Measurements from ENCODE around the gene DCP2. TPM values are rescaled to one million over a fixed set of nuclear protein-coding genes. Genes with fewer than 3 reads are reported as not detected.

Gene DCP2
- total RNA-seq, 1 experiment from 2014 or later: 62.7 TPM

- DNase-seq: no peak
- Histone ChIP-seq H3K4me3 (ENCODE audit: insufficient read depth, low read depth, low read length) (no peak overlapping the region), H3K27me3 (ENCODE audit: control insufficient read depth, insufficient read depth, low read length) (no peaks in the 10 kb centered on the region), H3K36me3 (replicated peaks; ENCODE audit: control insufficient read depth, insufficient read depth, low read length) (peaks cover 6% of the 10 kb centered on the region)
Observed at GRCh38 chr5:113024076-113024697, 47.6 kb downstream of the DCP2 start.

GRCh38 chr5:113025596-113025995, 49.0 kb downstream of the DCP2 start:
- no peak for DNase-seq
- Histone ChIP-seq H3K27me3 (ENCODE audit: control insufficient read depth, insufficient read depth, low read length) (no peaks in the 10 kb centered on the region), H3K36me3 (replicated peaks; ENCODE audit: control insufficient read depth, insufficient read depth, low read length) (peaks cover 6% of the 10 kb centered on the region), H3K4me3 (ENCODE audit: insufficient read depth, low read depth, low read length) (no peak overlapping the region)

DNA sequence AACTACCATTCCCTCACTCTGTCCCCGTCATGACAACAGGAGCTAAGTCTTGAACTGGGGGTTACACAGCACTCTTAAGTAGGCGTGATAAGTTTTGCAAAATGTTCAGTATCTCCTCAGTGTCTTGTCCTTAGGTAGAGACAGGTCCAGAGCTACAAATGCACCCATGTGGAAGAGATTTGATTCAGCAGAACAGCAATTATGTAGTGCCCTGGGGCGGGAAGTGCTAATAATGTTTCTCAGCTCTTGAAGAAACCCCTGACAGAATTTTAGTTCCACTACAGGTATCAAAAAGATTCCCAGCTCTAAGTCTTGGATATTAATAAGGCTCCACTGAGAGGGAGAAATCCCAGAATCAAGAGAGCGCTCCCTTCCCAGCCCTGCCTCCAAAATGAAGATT, 49.6 kb downstream of the DCP2 start:
- no peak overlapping the region for H3K4me3 ChIP-seq (ENCODE audit: insufficient read depth, low read depth, low read length)
- H3K36me3 ChIP-seq (replicated peaks; ENCODE audit: control insufficient read depth, insufficient read depth, low read length): peaks cover 6% of the 10 kb centered on the region
- no peak for DNase-seq
- H3K27me3 ChIP-seq (ENCODE audit: control insufficient read depth, insufficient read depth, low read length): no peaks in the 10 kb centered on the region

DNA sequence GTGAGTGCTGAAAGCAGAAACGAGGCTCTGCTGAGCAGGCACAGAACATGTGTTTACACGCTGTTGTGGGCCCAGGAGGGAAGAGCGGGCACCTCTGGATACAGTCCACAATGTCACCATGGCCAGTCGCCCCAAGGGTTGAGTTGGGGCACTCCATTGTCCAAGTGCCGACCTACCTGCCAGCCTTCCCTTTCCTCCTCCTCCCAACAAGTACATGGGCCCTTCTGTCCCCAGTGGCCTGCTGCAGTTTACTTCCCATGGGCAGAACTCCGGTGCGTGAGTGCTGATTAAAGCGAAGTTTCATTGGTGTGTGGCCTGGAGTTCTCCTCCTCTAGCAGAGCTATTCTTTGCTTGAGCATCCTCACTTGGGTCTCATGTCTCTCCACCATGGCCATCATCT, 50.4 kb downstream of the DCP2 start:
- Histone ChIP-seq H3K27me3 (ENCODE audit: control insufficient read depth, insufficient read depth, low read length) (no peaks in the 10 kb centered on the region), H3K4me3 (ENCODE audit: insufficient read depth, low read depth, low read length) (no peak overlapping the region), H3K36me3 (replicated peaks; ENCODE audit: control insufficient read depth, insufficient read depth, low read length) (peaks cover 6% of the 10 kb centered on the region)
- DNase-seq: no peak

GRCh38 chr5:113027431-113027830, 50.8 kb downstream of the DCP2 start:
- no peak overlapping the region for H3K4me3 ChIP-seq (ENCODE audit: insufficient read depth, low read depth, low read length)
- H3K36me3 ChIP-seq (replicated peaks; ENCODE audit: control insufficient read depth, insufficient read depth, low read length): peaks cover 6% of the 10 kb centered on the region
- no peaks in the 10 kb centered on the region for H3K27me3 ChIP-seq (ENCODE audit: control insufficient read depth, insufficient read depth, low read length)
- no peak for DNase-seq

GRCh38 chr5:113029614-113030013, 53.0 kb downstream of the DCP2 start:
- DNase-seq: no peak
- peaks cover 6% of the 10 kb centered on the region for H3K36me3 ChIP-seq (replicated peaks; ENCODE audit: control insufficient read depth, insufficient read depth, low read length)
- H3K27me3 ChIP-seq (ENCODE audit: control insufficient read depth, insufficient read depth, low read length): no peaks in the 10 kb centered on the region
- no peak overlapping the region for H3K4me3 ChIP-seq (ENCODE audit: insufficient read depth, low read depth, low read length)

DNA sequence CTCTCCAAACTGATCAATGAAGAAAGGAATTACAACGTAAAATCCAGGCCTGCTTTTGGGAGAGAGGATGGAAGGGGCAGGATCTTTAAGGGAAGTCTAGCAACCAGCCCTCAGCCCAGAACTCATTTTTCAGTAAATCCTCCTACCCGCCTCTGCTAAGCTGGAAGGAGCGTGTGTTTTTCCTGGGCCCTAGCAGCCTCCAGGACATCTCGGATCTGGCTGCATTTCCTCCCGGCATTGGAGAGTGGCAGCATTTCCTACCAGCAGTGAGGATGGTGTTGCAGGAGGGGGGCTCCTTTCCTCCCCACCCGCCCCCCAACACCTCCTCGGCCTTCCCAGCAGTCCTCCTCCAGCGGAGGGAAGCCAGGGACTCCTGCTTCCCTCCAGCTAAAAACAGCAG, 54.5 kb downstream of the DCP2 start:
- Histone ChIP-seq H3K4me3 (ENCODE audit: insufficient read depth, low read depth, low read length) (no peak overlapping the region), H3K27me3 (ENCODE audit: control insufficient read depth, insufficient read depth, low read length) (no peaks in the 10 kb centered on the region), H3K36me3 (replicated peaks; ENCODE audit: control insufficient read depth, insufficient read depth, low read length) (peaks cover 6% of the 10 kb centered on the region)
- DNase-seq: no peak

GRCh38 chr5:113031557-113031956, 55.0 kb downstream of the DCP2 start:
- Histone ChIP-seq H3K4me3 (ENCODE audit: insufficient read depth, low read depth, low read length) (no peak overlapping the region), H3K27me3 (ENCODE audit: control insufficient read depth, insufficient read depth, low read length) (no peaks in the 10 kb centered on the region), H3K36me3 (replicated peaks; ENCODE audit: control insufficient read depth, insufficient read depth, low read length) (peaks cover 6% of the 10 kb centered on the region)
- no peak for DNase-seq

DNA sequence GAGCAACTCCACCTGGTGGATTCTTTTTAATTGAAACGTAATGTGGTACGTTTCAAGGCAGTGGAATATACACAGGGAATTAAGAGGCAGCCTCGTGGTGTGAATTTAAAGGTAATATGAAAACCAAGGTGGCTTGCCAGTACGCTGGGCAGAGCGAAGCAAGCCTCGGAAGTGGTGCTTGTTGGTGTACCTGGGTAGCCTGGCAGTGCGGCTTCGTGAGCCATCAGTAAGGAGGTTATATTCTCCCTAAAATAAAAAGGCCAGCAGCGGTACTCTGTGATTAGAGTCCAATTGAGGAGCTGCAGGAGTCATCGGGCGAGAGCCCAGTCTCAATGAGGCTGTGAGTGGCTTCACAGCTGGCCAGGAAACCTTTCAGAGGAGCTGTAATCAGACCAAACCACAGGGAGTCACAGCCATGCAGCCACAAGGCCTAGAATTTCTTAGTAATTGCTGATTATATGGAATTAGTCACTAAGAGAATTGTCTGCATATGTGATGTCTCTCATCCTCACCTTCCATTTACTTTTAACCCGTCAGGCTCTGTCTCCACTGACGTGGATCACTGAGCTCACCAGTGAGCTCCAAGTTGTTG, 57.7 kb downstream of the DCP2 start:
- Histone ChIP-seq H3K36me3 (replicated peaks; ENCODE audit: control insufficient read depth, insufficient read depth, low read length) (no peaks in the 10 kb centered on the region), H3K4me3 (ENCODE audit: insufficient read depth, low read depth, low read length) (no peak overlapping the region), H3K27me3 (ENCODE audit: control insufficient read depth, insufficient read depth, low read length) (no peaks in the 10 kb centered on the region)
- DNase-seq: peak; percentile 54

- Histone ChIP-seq H3K27me3 (ENCODE audit: control insufficient read depth, insufficient read depth, low read length) (no peaks in the 10 kb centered on the region), H3K4me3 (ENCODE audit: insufficient read depth, low read depth, low read length) (no peak overlapping the region)
Observed at GRCh38 chr5:113035096-113035495, 58.5 kb downstream of the DCP2 start.

GRCh38 chr5:113036321-113036720, 59.7 kb downstream of the DCP2 start:
- Histone ChIP-seq H3K36me3 (replicated peaks; ENCODE audit: control insufficient read depth, insufficient read depth, low read length) (no peaks in the 10 kb centered on the region), H3K4me3 (ENCODE audit: insufficient read depth, low read depth, low read length) (no peak overlapping the region), H3K27me3 (ENCODE audit: control insufficient read depth, insufficient read depth, low read length) (no peaks in the 10 kb centered on the region)
- DNase-seq: no peak

More at GRCh38 chr5:113035096-113035495, 58.5 kb downstream of the DCP2 start:
- DNase-seq: no peak
- no peaks in the 10 kb centered on the region for H3K36me3 ChIP-seq (replicated peaks; ENCODE audit: control insufficient read depth, insufficient read depth, low read length)

DNA sequence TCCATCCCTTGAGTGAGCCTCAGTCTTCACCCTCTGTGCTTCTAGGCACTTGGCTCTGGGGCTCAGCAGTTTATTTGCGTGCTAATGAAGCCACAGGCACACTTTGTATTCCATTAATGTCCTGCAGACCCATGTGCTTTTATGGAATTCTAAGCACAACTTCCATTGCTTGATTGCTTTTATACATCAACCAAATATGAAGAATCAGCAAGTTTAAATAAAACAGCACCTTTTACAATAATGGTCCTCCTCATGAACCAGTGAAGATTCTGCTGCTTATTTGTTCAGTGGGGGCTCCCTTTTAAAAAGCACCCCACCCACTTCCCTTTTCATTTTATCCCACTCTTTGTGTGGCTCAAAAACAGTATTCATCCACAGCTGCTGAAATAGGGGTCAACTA, 60.2 kb downstream of the DCP2 start:
- no peak overlapping the region for H3K4me3 ChIP-seq (ENCODE audit: insufficient read depth, low read depth, low read length)
- no peaks in the 10 kb centered on the region for H3K27me3 ChIP-seq (ENCODE audit: control insufficient read depth, insufficient read depth, low read length)
- no peaks in the 10 kb centered on the region for H3K36me3 ChIP-seq (replicated peaks; ENCODE audit: control insufficient read depth, insufficient read depth, low read length)
- peak; percentile 23 for DNase-seq

DNA sequence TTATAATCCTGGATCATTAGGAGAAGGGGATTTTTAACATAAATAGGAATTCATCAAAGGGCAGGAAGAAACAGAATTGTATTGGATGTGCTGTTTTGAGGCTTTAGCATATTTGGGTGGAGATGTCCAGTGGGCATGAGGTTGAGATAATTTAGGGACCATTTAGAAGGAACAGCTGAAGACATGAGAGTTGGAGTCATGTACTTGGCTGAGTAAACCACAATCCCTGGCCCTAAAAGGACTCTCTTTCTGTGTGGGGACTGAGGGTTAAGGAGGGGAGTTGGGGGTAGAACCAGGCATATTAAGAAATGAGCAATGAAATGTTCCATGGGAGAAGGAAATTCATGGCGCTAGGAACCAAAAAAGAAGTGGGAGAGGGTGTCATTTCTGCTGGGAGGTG, 61.5 kb downstream of the DCP2 start:
- no peak for DNase-seq
- H3K4me3 ChIP-seq (ENCODE audit: insufficient read depth, low read depth, low read length): no peak overlapping the region
- no peaks in the 10 kb centered on the region for H3K27me3 ChIP-seq (ENCODE audit: control insufficient read depth, insufficient read depth, low read length)
- no peaks in the 10 kb centered on the region for H3K36me3 ChIP-seq (replicated peaks; ENCODE audit: control insufficient read depth, insufficient read depth, low read length)

DNA sequence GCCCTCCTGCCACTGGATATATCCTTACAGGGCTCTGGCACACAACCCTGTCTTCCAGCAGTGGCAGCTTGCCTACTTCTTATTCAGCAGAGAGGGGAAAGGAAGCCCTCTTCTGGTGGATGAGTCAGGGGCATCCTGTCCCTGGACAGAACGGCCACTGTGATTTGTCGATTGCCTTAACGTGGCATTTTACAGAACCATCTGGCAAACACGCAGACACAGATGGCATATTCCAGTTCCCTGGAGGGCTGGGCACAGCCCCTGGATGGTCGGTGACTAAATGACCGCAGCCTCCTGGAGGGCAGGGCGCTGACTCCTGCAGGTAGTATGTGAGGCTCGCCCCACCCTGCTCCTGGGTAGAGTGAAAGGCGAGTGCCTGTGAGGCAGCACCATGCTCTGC, 62.1 kb downstream of the DCP2 start:
- Histone ChIP-seq H3K36me3 (replicated peaks; ENCODE audit: control insufficient read depth, insufficient read depth, low read length) (no peaks in the 10 kb centered on the region), H3K27me3 (ENCODE audit: control insufficient read depth, insufficient read depth, low read length) (no peaks in the 10 kb centered on the region)
- DNase-seq: peak; percentile 37

DNA sequence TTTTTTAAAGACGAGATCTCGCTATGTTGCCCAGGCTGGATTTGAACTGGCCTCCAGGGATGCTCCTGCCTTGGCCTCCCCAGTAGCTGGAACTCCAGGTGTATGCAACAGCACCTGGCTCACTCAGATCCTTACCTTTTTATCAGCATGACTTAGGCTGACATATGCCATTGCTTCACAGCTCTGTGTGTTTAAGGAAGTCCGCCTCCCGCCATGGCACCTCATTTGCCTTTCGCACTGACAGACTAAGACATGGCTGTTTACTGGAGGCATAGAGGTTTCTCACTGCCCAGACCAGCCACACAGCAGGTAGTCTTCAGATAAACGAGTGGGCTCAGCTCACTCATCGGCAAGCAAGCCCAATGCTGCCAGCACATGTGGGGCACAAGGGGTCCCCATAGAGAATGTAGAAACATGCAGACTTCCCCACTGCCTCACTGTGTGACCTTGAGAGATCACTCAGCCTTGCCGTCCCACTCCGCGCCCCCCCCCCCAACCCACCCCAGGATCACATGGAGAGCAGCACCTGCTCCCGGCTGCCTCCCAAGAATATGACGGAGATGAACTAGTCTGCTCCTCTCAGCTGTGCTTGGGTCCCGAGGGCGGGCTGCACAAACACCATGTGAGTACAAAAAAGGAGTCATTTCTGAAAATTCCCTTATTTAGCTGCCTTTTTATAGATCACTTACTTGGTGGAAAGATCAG, 62.8 kb downstream of the DCP2 start:
- no peaks in the 10 kb centered on the region for H3K27me3 ChIP-seq (ENCODE audit: control insufficient read depth, insufficient read depth, low read length)
- no peak overlapping the region for H3K4me3 ChIP-seq (ENCODE audit: insufficient read depth, low read depth, low read length)
- H3K36me3 ChIP-seq (replicated peaks; ENCODE audit: control insufficient read depth, insufficient read depth, low read length): no peaks in the 10 kb centered on the region
- DNase-seq: no peak

More for the DNA sequence above, 62.1 kb downstream of the DCP2 start:
- no peak overlapping the region for H3K4me3 ChIP-seq (ENCODE audit: insufficient read depth, low read depth, low read length)
